NCI-H2227 (cell line): ENCODE measurements around the gene CSDE1.

Experiments used
- DNase-seq: peaks from one replicate; lab custom pipeline; 2025; ENCODE audit not compliant: unreplicated experiment; lab: John Stamatoyannopoulos, UW

Gene CSDE1

GRCh38 chr1:114703242-114703641 lies 54.5 kb downstream of the CSDE1 start:
- no peak for DNase-seq

- DNase-seq = no peak
Measured at GRCh38 chr1:114702737-114703136, 55.0 kb downstream of the CSDE1 start.

GRCh38 chr1:114701931-114702330 lies 55.9 kb downstream of the CSDE1 start:
- DNase-seq = no peak

GRCh38 chr1:114700036-114700600 lies 57.7 kb downstream of the CSDE1 start:
- DNase-seq = no peak

- DNase-seq = no peak
Measured at GRCh38 chr1:114696810-114697209, 61.0 kb downstream of the CSDE1 start.

- no peak for DNase-seq
Measured at GRCh38 chr1:114695430-114696058, 62.2 kb downstream of the CSDE1 start, which contains the start of gene AMPD1. TSS of gene AMPD1 (minus strand) at chr1:114695546. CDS start at chr1:114695471, 75 bp downstream.

- no peak for DNase-seq
Measured at GRCh38 chr1:114694540-114695310, 63.1 kb downstream of the CSDE1 start.

- DNase-seq = no peak
Measured at GRCh38 chr1:114692947-114693346, 64.8 kb downstream of the CSDE1 start.

GRCh38 chr1:114691061-114691460 lies 66.7 kb downstream of the CSDE1 start:
- no peak for DNase-seq

- no peak for DNase-seq
Measured at GRCh38 chr1:114690148-114690547, 67.6 kb downstream of the CSDE1 start.

- no peak for DNase-seq
Measured at GRCh38 chr1:114688526-114688925, 69.3 kb downstream of the CSDE1 start.

GRCh38 chr1:114685851-114686250 lies 71.9 kb downstream of the CSDE1 start:
- DNase-seq = no peak

- DNase-seq = no peak
Measured at GRCh38 chr1:114677691-114678090, 80.1 kb downstream of the CSDE1 start.

GRCh38 chr1:114676115-114676514 lies 81.7 kb downstream of the CSDE1 start:
- no peak for DNase-seq

GRCh38 chr1:114671939-114672275 lies 85.9 kb downstream of the CSDE1 start:
- no peak for DNase-seq

- peak; percentile 4 for DNase-seq
Measured at GRCh38 chr1:114671011-114671938, 86.5 kb downstream of the CSDE1 start.

- peak; percentile 81 for DNase-seq
Measured at GRCh38 chr1:114670083-114671010, 87.4 kb downstream of the CSDE1 start.

GRCh38 chr1:114669562-114670082 lies 88.2 kb downstream of the CSDE1 start, which contains the start of gene DENND2C:
TSS of gene DENND2C (minus strand) at chr1:114670049. CDS start at chr1:114625984, 44,065 bp downstream.
- no peak for DNase-seq

- DNase-seq = no peak
Measured at GRCh38 chr1:114668784-114669561, 88.8 kb downstream of the CSDE1 start.
